Measurements from ENCODE around the gene EDDM3A. TPM values are rescaled to one million over a fixed set of nuclear protein-coding genes. Genes with fewer than 3 reads are reported as not detected.
"Not testable (repeated sequence)": the region's sequence is repeated elsewhere in the genome, so short reads cannot be mapped to it uniquely, and the experiment has no call there.

The EDDM3A gene
- total and polyA plus RNA-seq, 9 donors = not detected

- no peak overlapping the region for H3K4me3 ChIP-seq (ENCODE audit: low read length)
- no peak for DNase-seq
- H3K36me3 ChIP-seq (ENCODE audit: control insufficient read depth, insufficient read depth, low read length) = no peaks in the 10 kb centered on the region
- 67% methylated on average over 1 of the region's 4 CpGs for WGBS (ENCODE audit: insufficient coverage)
- H3K9me3 ChIP-seq (replicated peaks; ENCODE audit: control insufficient read depth, low read depth, low read length) = no peaks in the 10 kb centered on the region
- H3K4me1 ChIP-seq (ENCODE audit: control insufficient read depth, insufficient read depth, low read length) = peaks cover 3% of the 10 kb centered on the region
- no peak overlapping the region for H3K27ac ChIP-seq (ENCODE audit: low read length)
- H3K27me3 ChIP-seq (ENCODE audit: control insufficient read depth, insufficient read depth, low read length) = no peaks in the 10 kb centered on the region
Measured at GRCh38 chr14:20711685-20712084, 34.0 kb upstream of the EDDM3A start.

GRCh38 chr14:20712904-20713303 is 32.8 kb upstream of the EDDM3A start:
- peak; percentile 19 for DNase-seq
- Histone ChIP-seq H3K9me3 (replicated peaks; ENCODE audit: control insufficient read depth, low read depth, low read length) (no peaks in the 10 kb centered on the region), H3K27ac (ENCODE audit: low read length) (no peak overlapping the region), H3K36me3 (ENCODE audit: control insufficient read depth, insufficient read depth, low read length) (no peaks in the 10 kb centered on the region), H3K27me3 (ENCODE audit: control insufficient read depth, insufficient read depth, low read length) (no peaks in the 10 kb centered on the region), H3K4me1 (ENCODE audit: control insufficient read depth, insufficient read depth, low read length) (peaks cover 3% of the 10 kb centered on the region), H3K4me3 (ENCODE audit: low read length) (no peak overlapping the region)
- no CpG with 5 or more reads among the region's 2 CpGs for WGBS (ENCODE audit: insufficient coverage)

- Histone ChIP-seq H3K4me3 (ENCODE audit: low read length) (no peak overlapping the region), H3K36me3 (ENCODE audit: control insufficient read depth, insufficient read depth, low read length) (no peaks in the 10 kb centered on the region), H3K4me1 (ENCODE audit: control insufficient read depth, insufficient read depth, low read length) (peaks cover 3% of the 10 kb centered on the region), H3K27me3 (ENCODE audit: control insufficient read depth, insufficient read depth, low read length) (peaks cover 2% of the 10 kb centered on the region), H3K27ac (ENCODE audit: low read length) (peak overlapping the region; percentile 35), H3K9me3 (replicated peaks; ENCODE audit: control insufficient read depth, low read depth, low read length) (no peaks in the 10 kb centered on the region)
- 9% methylated on average over 1 of the region's 4 CpGs for WGBS (ENCODE audit: insufficient coverage)
- DNase-seq = peak; percentile 10
Measured at GRCh38 chr14:20714593-20715250, 31.0 kb upstream of the EDDM3A start.

- Histone ChIP-seq H3K9me3 (replicated peaks; ENCODE audit: control insufficient read depth, low read depth, low read length) (no peaks in the 10 kb centered on the region), H3K27ac (ENCODE audit: low read length) (no peak overlapping the region), H3K4me3 (ENCODE audit: low read length) (no peak overlapping the region), H3K27me3 (ENCODE audit: control insufficient read depth, insufficient read depth, low read length) (peaks cover 15% of the 10 kb centered on the region), H3K36me3 (ENCODE audit: control insufficient read depth, insufficient read depth, low read length) (no peaks in the 10 kb centered on the region), H3K4me1 (ENCODE audit: control insufficient read depth, insufficient read depth, low read length) (peaks cover 2% of the 10 kb centered on the region)
- no peak for DNase-seq
- WGBS (ENCODE audit: insufficient coverage) = 83% methylated on average over 2 of the region's 4 CpGs
Measured at GRCh38 chr14:20719777-20720176, 25.9 kb upstream of the EDDM3A start.

GRCh38 chr14:20720741-20721140 is 24.9 kb upstream of the EDDM3A start:
- 72% methylated on average over 6 of the region's 6 CpGs for WGBS (ENCODE audit: insufficient coverage)

GRCh38 chr14:20722016-20722415 is 23.7 kb upstream of the EDDM3A start:
- H3K27ac ChIP-seq (ENCODE audit: low read length) = no peak overlapping the region

More at GRCh38 chr14:20720741-20721140, 24.9 kb upstream of the EDDM3A start:
- H3K27me3 ChIP-seq (ENCODE audit: control insufficient read depth, insufficient read depth, low read length) = peaks cover 20% of the 10 kb centered on the region
- H3K36me3 ChIP-seq (ENCODE audit: control insufficient read depth, insufficient read depth, low read length) = no peaks in the 10 kb centered on the region
- H3K27ac ChIP-seq (ENCODE audit: low read length) = no peak overlapping the region
- no peak overlapping the region for H3K4me3 ChIP-seq (ENCODE audit: low read length)
- H3K4me1 ChIP-seq (ENCODE audit: control insufficient read depth, insufficient read depth, low read length) = no peaks in the 10 kb centered on the region
- H3K9me3 ChIP-seq (replicated peaks; ENCODE audit: control insufficient read depth, low read depth, low read length) = no peaks in the 10 kb centered on the region
- DNase-seq = no peak

GRCh38 chr14:20723488-20723887 is 22.2 kb upstream of the EDDM3A start:
- Histone ChIP-seq H3K4me3 (ENCODE audit: low read length) (no peak overlapping the region), H3K36me3 (ENCODE audit: control insufficient read depth, insufficient read depth, low read length) (no peaks in the 10 kb centered on the region), H3K4me1 (ENCODE audit: control insufficient read depth, insufficient read depth, low read length) (no peaks in the 10 kb centered on the region), H3K27me3 (ENCODE audit: control insufficient read depth, insufficient read depth, low read length) (peaks cover 24% of the 10 kb centered on the region), H3K27ac (ENCODE audit: low read length) (no peak overlapping the region), H3K9me3 (replicated peaks; ENCODE audit: control insufficient read depth, low read depth, low read length) (no peaks in the 10 kb centered on the region)
- no peak for DNase-seq
- WGBS (ENCODE audit: insufficient coverage) = 29% methylated on average over 18 of the region's 28 CpGs

More at GRCh38 chr14:20722016-20722415, 23.7 kb upstream of the EDDM3A start:
- Histone ChIP-seq H3K4me1 (ENCODE audit: control insufficient read depth, insufficient read depth, low read length) (no peaks in the 10 kb centered on the region), H3K4me3 (ENCODE audit: low read length) (no peak overlapping the region), H3K36me3 (ENCODE audit: control insufficient read depth, insufficient read depth, low read length) (no peaks in the 10 kb centered on the region), H3K27me3 (ENCODE audit: control insufficient read depth, insufficient read depth, low read length) (peaks cover 21% of the 10 kb centered on the region), H3K9me3 (replicated peaks; ENCODE audit: control insufficient read depth, low read depth, low read length) (no peaks in the 10 kb centered on the region)
- WGBS (ENCODE audit: insufficient coverage) = 95% methylated on average over 5 of the region's 12 CpGs
- no peak for DNase-seq

GRCh38 chr14:20726121-20726520 is 19.6 kb upstream of the EDDM3A start:
- H3K27ac ChIP-seq (ENCODE audit: low read length); H3K4me1 ChIP-seq (ENCODE audit: control insufficient read depth, insufficient read depth, low read length); DNase-seq; H3K36me3 ChIP-seq (ENCODE audit: control insufficient read depth, insufficient read depth, low read length); H3K9me3 ChIP-seq (replicated peaks; ENCODE audit: control insufficient read depth, low read depth, low read length); H3K4me3 ChIP-seq (ENCODE audit: low read length): not testable (repeated sequence)
- H3K27me3 ChIP-seq (ENCODE audit: control insufficient read depth, insufficient read depth, low read length) = peaks cover 22% of the 10 kb centered on the region
- 91% methylated on average over 2 of the region's 3 CpGs for WGBS (ENCODE audit: insufficient coverage)

- Histone ChIP-seq H3K4me3 (ENCODE audit: low read length) (no peak overlapping the region), H3K27me3 (ENCODE audit: control insufficient read depth, insufficient read depth, low read length) (peaks cover 22% of the 10 kb centered on the region), H3K27ac (ENCODE audit: low read length) (no peak overlapping the region)
Measured at GRCh38 chr14:20726531-20726930, 19.2 kb upstream of the EDDM3A start.

GRCh38 chr14:20730891-20731290 is 14.8 kb upstream of the EDDM3A start:
- Histone ChIP-seq H3K4me3 (ENCODE audit: low read length) (no peak overlapping the region), H3K9me3 (replicated peaks; ENCODE audit: control insufficient read depth, low read depth, low read length) (no peaks in the 10 kb centered on the region), H3K27me3 (ENCODE audit: control insufficient read depth, insufficient read depth, low read length) (peaks cover 4% of the 10 kb centered on the region), H3K27ac (ENCODE audit: low read length) (no peak overlapping the region), H3K36me3 (ENCODE audit: control insufficient read depth, insufficient read depth, low read length) (no peaks in the 10 kb centered on the region), H3K4me1 (ENCODE audit: control insufficient read depth, insufficient read depth, low read length) (no peaks in the 10 kb centered on the region)
- WGBS (ENCODE audit: insufficient coverage) = 100% methylated on average over 1 of the region's 6 CpGs
- peak; percentile 8 for DNase-seq

More at GRCh38 chr14:20726531-20726930, 19.2 kb upstream of the EDDM3A start:
- DNase-seq = no peak
- 80% methylated on average over 1 of the region's 1 CpG for WGBS (ENCODE audit: insufficient coverage)
- H3K9me3 ChIP-seq (replicated peaks; ENCODE audit: control insufficient read depth, low read depth, low read length) = no peaks in the 10 kb centered on the region
- H3K4me1 ChIP-seq (ENCODE audit: control insufficient read depth, insufficient read depth, low read length) = no peaks in the 10 kb centered on the region
- no peaks in the 10 kb centered on the region for H3K36me3 ChIP-seq (ENCODE audit: control insufficient read depth, insufficient read depth, low read length)

GRCh38 chr14:20732477-20732876 is 13.2 kb upstream of the EDDM3A start:
- no peaks in the 10 kb centered on the region for H3K4me1 ChIP-seq (ENCODE audit: control insufficient read depth, insufficient read depth, low read length)
- no peaks in the 10 kb centered on the region for H3K27me3 ChIP-seq (ENCODE audit: control insufficient read depth, insufficient read depth, low read length)
- no peaks in the 10 kb centered on the region for H3K36me3 ChIP-seq (ENCODE audit: control insufficient read depth, insufficient read depth, low read length)
- H3K27ac ChIP-seq (ENCODE audit: low read length) = no peak overlapping the region
- 100% methylated on average over 1 of the region's 5 CpGs for WGBS (ENCODE audit: insufficient coverage)
- no peaks in the 10 kb centered on the region for H3K9me3 ChIP-seq (replicated peaks; ENCODE audit: control insufficient read depth, low read depth, low read length)
- H3K4me3 ChIP-seq (ENCODE audit: low read length) = no peak overlapping the region
- no peak for DNase-seq
